Gastrocnemius medialis (tissue), 4 donors: ENCODE results near the gene PAGR1. TPM values are rescaled to one million over a fixed set of nuclear protein-coding genes. Genes with fewer than 3 reads are reported as not detected.
"Not testable (repeated sequence)": the region's sequence is repeated elsewhere in the genome, so short reads cannot be mapped to it uniquely, and the experiment has no call there.

Experiments used
- ATAC-seq, 2 donors: fragments of 150-250 bp; one replicate each; pipeline ENCODE4 v1.9.1; 2016
- DNase-seq, 2 donors: peaks; one replicate each; pipeline ENCODE4 v3.0.0-alpha.2; 2019
- H3K27ac ChIP-seq, 4 donors: fragments of 200-600 bp; sonication (generic); 1 replicate in 1 of 4; 2 replicates in 3 of 4; pipeline ENCODE4 v1.5.1; 2016 to 2018; ENCODE audit warnings: mild to moderate bottlenecking in 2 of 4, moderate library complexity in 1 of 4
- H3K27me3 ChIP-seq, 3 donors: fragments of 200-600 bp; sonication (generic) in 2 of 3; 1 replicate in 1 of 3; 2 replicates in 2 of 3; pipeline versions ENCODE4 v1.5.1 to v1.6.0; 2016 to 2019; ENCODE audit warnings: mild to moderate bottlenecking in 1 of 3, moderate library complexity in 1 of 3
- H3K36me3 ChIP-seq, 2 donors: fragments of 200-600 bp; sonication (generic) in 1 of 2; one replicate each; pipeline ENCODE4 v1.5.1; 2017 to 2018
- H3K4me1 ChIP-seq, 2 donors: fragments of 200-600 bp; sonication (generic) in 1 of 2; one replicate each; pipeline ENCODE4 v1.5.1; 2016 to 2017; ENCODE audit warnings: mild to moderate bottlenecking in 2 of 2
- H3K4me3 ChIP-seq, 4 donors: fragments of 200-600 bp; sonication (generic) in 3 of 4; 1 replicate in 1 of 4; 2 replicates in 3 of 4; pipeline ENCODE4 v1.5.1; 2016 to 2019; ENCODE audit warnings: mild to moderate bottlenecking in 2 of 4
- H3K9me3 ChIP-seq, 3 donors: fragments of 200-600 bp; sonication (generic) in 2 of 3; 1 replicate in 1 of 3; 2 replicates in 2 of 3; pipeline ENCODE4 v1.5.1; 2016 to 2019
- POLR2A ChIP-seq, 2 donors: fragments of 450-650 bp; IDR thresholded peaks; one replicate each; pipeline ENCODE4 v1.6.1; 2017; ENCODE audit warnings: antibody characterized with exemption in 2 of 2, mild to moderate bottlenecking in 2 of 2, moderate library complexity in 2 of 2
- in situ Hi-C, 4 donors: fragments of 200-750 bp; cut with MboI; loops; one replicate each; pipeline versions ENCODE4 v1.15.0 to v1.8.0; 2017; ENCODE audit warnings: low sequenced_read_pairs in 4 of 4
- intact Hi-C: fragments of 100-400 bp; cut with DNase I; formaldehyde crosslinking; loops from one replicate; pipeline ENCODE4 v1.15.1; 2023; ENCODE audit warnings: low total_unique reads
- total RNA-seq, 4 donors: library from RNA; depleted of rRNA; stranded (reverse); fragments of >200 nt; gene quantifications; one replicate each; pipeline versions ENCODE4 v1.1.0 to v1.2.3, GENCODE V29; 2016
- TF ChIP-seq, protein P1 (sequence below), 5 experiments: fragments of 450-650 bp in 3 of 5; fragments of 200-600 bp in 2 of 5; sonication (generic) in 2 of 5; IDR thresholded peaks in 4 of 5; conservative IDR thresholded peaks in 1 of 5; 1 replicate in 4 of 5; 2 replicates in 1 of 5; pipeline ENCODE4 v1.5.1; 2016 to 2019; ENCODE audit warnings: antibody characterized with exemption in 5 of 5, mild to moderate bottlenecking in 3 of 5, moderate library complexity in 3 of 5

Gene PAGR1
- total RNA-seq, 4 donors from 2014 or later = 15.5 to 29.2 (median 21.7) TPM

DNA sequence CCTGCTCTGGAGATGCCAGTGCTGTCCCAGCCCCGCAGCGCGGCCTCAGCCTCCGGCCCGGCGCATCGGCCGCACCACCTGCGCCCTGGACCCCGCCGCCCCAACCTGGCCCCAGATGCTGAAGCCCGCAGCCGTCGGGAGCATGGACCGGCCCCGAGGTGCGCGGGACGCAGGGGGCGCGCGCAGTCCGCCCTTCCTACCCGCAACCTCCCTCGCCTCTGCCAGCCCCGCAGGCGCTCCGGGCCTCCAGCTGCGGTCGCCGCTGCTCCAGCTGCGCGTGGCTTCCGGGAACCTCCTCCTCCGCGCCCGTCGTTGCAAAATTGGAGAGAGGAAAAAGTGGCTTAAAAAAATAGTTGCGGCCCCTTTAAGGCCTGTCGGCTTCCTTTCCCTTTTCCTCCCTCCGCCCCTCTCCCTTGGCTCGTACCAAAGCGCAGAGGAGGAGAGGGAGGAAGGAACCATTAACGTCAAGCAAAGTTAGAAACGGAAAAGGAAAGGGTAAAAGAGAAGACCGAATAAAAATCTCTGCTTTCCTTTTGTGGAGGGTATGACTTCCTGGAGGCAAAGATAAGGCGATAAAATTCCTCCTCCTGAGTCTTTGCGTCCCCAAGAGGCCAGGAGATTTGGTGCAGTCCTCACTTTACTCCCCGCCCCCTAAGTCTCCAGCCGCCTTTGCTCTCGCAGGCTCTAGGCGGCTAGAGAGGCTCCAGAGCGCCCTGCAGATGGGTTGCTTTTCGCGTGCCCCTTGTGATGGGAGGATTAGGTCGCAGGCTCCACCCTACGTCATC, 47.1 kb downstream of the PAGR1 start, which contains the start of gene CDIPT:
Gene CDIPT, minus strand, starts transcription at position 343 of the 785 bp plus-strand sequence. CDS start 369 bp downstream, outside the sequence.
- ATAC-seq (peak; percentile 99), DNase-seq (peak; percentile 92 to 94)
- Histone ChIP-seq H3K9me3 (no peaks in the 10 kb centered on the region), H3K36me3 (peaks cover 0 to 33% of the 10 kb centered on the region in 2 donors), H3K4me1 (peaks cover 18 to 20% of the 10 kb centered on the region in 2 donors), H3K27ac (peak within 1 kb of the TSS; percentile 87 to 96 (median 93)), H3K4me3 (peak within 1 kb of the TSS; percentile 78 to 98 (median 80)), H3K27me3 (no peaks in the 10 kb centered on the region)
- peak; percentile 36 to 41 for TF ChIP-seq POLR2A (IDR thresholded peaks at IDR 0.05)
- TF ChIP-seq, protein P1, sequence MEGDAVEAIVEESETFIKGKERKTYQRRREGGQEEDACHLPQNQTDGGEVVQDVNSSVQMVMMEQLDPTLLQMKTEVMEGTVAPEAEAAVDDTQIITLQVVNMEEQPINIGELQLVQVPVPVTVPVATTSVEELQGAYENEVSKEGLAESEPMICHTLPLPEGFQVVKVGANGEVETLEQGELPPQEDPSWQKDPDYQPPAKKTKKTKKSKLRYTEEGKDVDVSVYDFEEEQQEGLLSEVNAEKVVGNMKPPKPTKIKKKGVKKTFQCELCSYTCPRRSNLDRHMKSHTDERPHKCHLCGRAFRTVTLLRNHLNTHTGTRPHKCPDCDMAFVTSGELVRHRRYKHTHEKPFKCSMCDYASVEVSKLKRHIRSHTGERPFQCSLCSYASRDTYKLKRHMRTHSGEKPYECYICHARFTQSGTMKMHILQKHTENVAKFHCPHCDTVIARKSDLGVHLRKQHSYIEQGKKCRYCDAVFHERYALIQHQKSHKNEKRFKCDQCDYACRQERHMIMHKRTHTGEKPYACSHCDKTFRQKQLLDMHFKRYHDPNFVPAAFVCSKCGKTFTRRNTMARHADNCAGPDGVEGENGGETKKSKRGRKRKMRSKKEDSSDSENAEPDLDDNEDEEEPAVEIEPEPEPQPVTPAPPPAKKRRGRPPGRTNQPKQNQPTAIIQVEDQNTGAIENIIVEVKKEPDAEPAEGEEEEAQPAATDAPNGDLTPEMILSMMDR (IDR thresholded peaks at IDR 0.05 in 4 of 5, conservative IDR thresholded peaks at IDR 0.05 in 1 of 5) = peak; percentile 32 to 64 (median 57)
- intact Hi-C loops (loop anchor here (1.0 to 10.0 kb wide), 6 partner anchors 37 to 162 kb away; partner anchors contain the start of genes ASPHD1, C16orf92, HIRIP3 and KCTD13), in situ Hi-C loops (no loop called here)

DNA sequence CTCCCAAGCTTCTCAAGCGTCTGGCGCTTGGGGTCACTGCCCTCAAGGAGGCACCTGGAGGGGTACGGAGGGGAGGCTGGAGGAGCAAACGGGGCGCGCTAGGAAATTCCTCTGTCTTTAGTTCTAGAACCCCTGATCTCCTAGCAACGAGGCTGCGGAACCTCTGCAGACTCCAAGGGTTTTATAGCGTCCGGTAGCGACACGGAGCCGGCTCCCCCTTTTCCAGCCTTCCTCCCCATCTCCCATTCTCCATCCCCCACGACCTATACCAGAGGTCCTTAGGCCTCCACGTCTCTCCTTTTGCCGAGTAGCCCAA, 47.7 kb downstream of the PAGR1 start:
- in situ Hi-C loops (no loop called here), intact Hi-C loops (loop anchor here (1.0 to 10.0 kb wide), 6 partner anchors 37 to 161 kb away; partner anchors contain the start of genes ASPHD1, C16orf92, HIRIP3 and KCTD13)
- Histone ChIP-seq H3K27ac (peak overlapping the region; percentile 87 to 96 (median 93)), H3K4me1 (peaks cover 18 to 20% of the 10 kb centered on the region in 2 donors), H3K9me3 (no peaks in the 10 kb centered on the region), H3K36me3 (peaks cover 0 to 28% of the 10 kb centered on the region in 2 donors), H3K27me3 (no peaks in the 10 kb centered on the region), H3K4me3 (peak overlapping the region; percentile 40 to 81 (median 79))
- ATAC-seq (no peak), DNase-seq (no peak)
- TF ChIP-seq POLR2A (IDR thresholded peaks at IDR 0.05) = no peak
- TF ChIP-seq, protein P1 (IDR thresholded peaks at IDR 0.05 in 4 of 5, conservative IDR thresholded peaks at IDR 0.05 in 1 of 5) = no peak

- intact Hi-C loops (loop anchor here (10.0 kb wide), 1 partner anchor 161 kb away; the partner anchor contains the start of gene C16orf92), in situ Hi-C loops (no loop called here)
- no peak for TF ChIP-seq POLR2A (IDR thresholded peaks at IDR 0.05)
- TF ChIP-seq, protein P1 (IDR thresholded peaks at IDR 0.05 in 4 of 5, conservative IDR thresholded peaks at IDR 0.05 in 1 of 5) = no peak
- Histone ChIP-seq H3K9me3 (no peaks in the 10 kb centered on the region), H3K36me3 (peaks cover 0 to 22% of the 10 kb centered on the region in 2 donors), H3K4me1 (peaks cover 18 to 20% of the 10 kb centered on the region in 2 donors), H3K4me3 (no peak overlapping the region), H3K27me3 (no peaks in the 10 kb centered on the region), H3K27ac (no peak overlapping the region)
- DNase-seq = no peak
- ATAC-seq = no peak
These were observed 48.3 kb downstream of the PAGR1 start for GRCh38 chr16:29864205-29864604.

GRCh38 chr16:29868396-29869009, 52.6 kb downstream of the PAGR1 start:
- intact Hi-C loops = loop anchor here (10.0 kb wide), 1 partner anchor 156 kb away; the partner anchor contains the start of gene C16orf92

GRCh38 chr16:29869067-29869466, 53.1 kb downstream of the PAGR1 start:
- H3K9me3 ChIP-seq, H3K27ac ChIP-seq, H3K27me3 ChIP-seq, H3K4me3 ChIP-seq, H3K36me3 ChIP-seq, H3K4me1 ChIP-seq, DNase-seq, in situ Hi-C loops, ATAC-seq: not testable (repeated sequence)
- intact Hi-C loops = loop anchor here (10.0 kb wide), 1 partner anchor 156 kb away; the partner anchor contains the start of gene C16orf92

More at GRCh38 chr16:29868396-29869009, 52.6 kb downstream of the PAGR1 start:
- ATAC-seq (no peak), DNase-seq (no peak)
- no peak overlapping the region for H3K27ac ChIP-seq
- H3K4me3 ChIP-seq = no peak overlapping the region
- peaks cover 4% of the 10 kb centered on the region in 2 donors for H3K4me1 ChIP-seq
- H3K27me3 ChIP-seq = no peaks in the 10 kb centered on the region
- TF ChIP-seq POLR2A (IDR thresholded peaks at IDR 0.05) = no peak
- TF ChIP-seq, protein P1 (IDR thresholded peaks at IDR 0.05 in 4 of 5, conservative IDR thresholded peaks at IDR 0.05 in 1 of 5) = no peak
- H3K36me3 ChIP-seq = no peaks in the 10 kb centered on the region
- in situ Hi-C loops = no loop called here
- H3K9me3 ChIP-seq = no peaks in the 10 kb centered on the region
